MM.1S (cell line): ENCODE measurements around the gene UBE2D1.

Source experiments
- EZH2 ChIP-seq: fragments of 300-600 bp; sonication (generic); optimal IDR thresholded peaks from 2 replicates; pipeline ENCODE3; 2017; ENCODE audit warnings: low read depth, mild to moderate bottlenecking, antibody characterized with exemption, low read length, mixed read lengths
- EZH2phosphoT487 ChIP-seq: fragments of 300-600 bp; sonication (generic); IDR thresholded peaks from 2 replicates; pipeline ENCODE4 v1.6.1; 2018; ENCODE audit warnings: antibody characterized with exemption, low read length
- TF ChIP-seq, protein P1 (sequence below): fragments of 300-600 bp; sonication (generic); IDR thresholded peaks from 2 replicates; pipeline ENCODE4 v1.5.1; 2016; ENCODE audit warnings: antibody characterized with exemption, low read length, mixed read lengths

DNA sequence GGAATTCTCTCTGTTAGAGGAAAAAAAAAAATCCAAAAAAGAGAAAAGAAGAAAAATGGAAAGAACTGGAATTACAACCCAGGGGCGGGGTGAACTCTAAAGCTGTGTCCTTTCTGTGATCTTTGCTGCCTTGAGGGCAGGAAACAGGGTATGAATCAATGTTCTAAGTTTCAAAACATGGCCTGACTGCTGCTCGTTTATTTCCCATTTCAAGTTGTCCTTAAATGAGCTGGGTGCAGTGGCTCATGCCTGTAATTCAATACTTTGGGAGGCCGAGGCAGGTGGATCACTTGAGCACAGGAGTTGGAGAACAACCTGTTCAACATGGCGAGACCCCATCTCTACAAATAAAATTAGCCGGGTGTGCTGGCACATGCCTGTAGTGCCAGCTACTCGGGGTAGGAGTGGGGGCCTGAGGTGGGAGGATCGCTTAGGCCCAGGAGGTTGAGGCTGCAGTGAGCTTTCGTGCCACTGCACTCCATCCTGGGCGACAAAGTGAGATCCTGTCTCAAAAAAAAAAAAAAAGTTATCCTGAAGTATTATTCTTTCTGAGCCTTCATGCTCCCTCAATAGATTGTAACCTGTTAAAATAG is 25.7 kb downstream of the UBE2D1 start:
- no peak for TF ChIP-seq EZH2
- TF ChIP-seq, protein P1, sequence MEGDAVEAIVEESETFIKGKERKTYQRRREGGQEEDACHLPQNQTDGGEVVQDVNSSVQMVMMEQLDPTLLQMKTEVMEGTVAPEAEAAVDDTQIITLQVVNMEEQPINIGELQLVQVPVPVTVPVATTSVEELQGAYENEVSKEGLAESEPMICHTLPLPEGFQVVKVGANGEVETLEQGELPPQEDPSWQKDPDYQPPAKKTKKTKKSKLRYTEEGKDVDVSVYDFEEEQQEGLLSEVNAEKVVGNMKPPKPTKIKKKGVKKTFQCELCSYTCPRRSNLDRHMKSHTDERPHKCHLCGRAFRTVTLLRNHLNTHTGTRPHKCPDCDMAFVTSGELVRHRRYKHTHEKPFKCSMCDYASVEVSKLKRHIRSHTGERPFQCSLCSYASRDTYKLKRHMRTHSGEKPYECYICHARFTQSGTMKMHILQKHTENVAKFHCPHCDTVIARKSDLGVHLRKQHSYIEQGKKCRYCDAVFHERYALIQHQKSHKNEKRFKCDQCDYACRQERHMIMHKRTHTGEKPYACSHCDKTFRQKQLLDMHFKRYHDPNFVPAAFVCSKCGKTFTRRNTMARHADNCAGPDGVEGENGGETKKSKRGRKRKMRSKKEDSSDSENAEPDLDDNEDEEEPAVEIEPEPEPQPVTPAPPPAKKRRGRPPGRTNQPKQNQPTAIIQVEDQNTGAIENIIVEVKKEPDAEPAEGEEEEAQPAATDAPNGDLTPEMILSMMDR = no peak
- TF ChIP-seq EZH2phosphoT487 = no peak
